BJ (cell line): ENCODE results near the gene TLCD3B. TPM values are rescaled to one million over a fixed set of nuclear protein-coding genes. Genes with fewer than 3 reads are reported as not detected.

Experiments
- CTCF ChIA-PET: fragments of 350-600 bp; formaldehyde crosslinking; extraction: SDS; loops from one replicate; lab custom pipeline; 2021; ENCODE audit warnings: antibody characterized with exemption, inconsistent platforms; lab: Yijun Ruan, JAX
- POLR2A ChIA-PET: fragments of 300-600 bp; sonication (Branson Sonifier 250); formaldehyde crosslinking; extraction: SDS; loops from one replicate; lab custom pipeline; 2021; ENCODE audit warnings: antibody characterized with exemption; lab: Charles Lee
- DNase-seq: peaks from one replicate; pipeline ENCODE4 v3.0.0-alpha.2; 2011; ENCODE audit warnings: low read depth
- H3K27me3 ChIP-seq: 2 replicates; pipeline ENCODE4 v1.6.0; 2011; ENCODE audit warnings: low read length; ENCODE audit not compliant: control insufficient read depth, insufficient read depth
- H3K36me3 ChIP-seq: 2 replicates; pipeline ENCODE4 v1.5.1; 2011; ENCODE audit warnings: low read length; ENCODE audit not compliant: control insufficient read depth, insufficient read depth
- H3K4me3 ChIP-seq: 2 replicates; pipeline ENCODE4 v1.5.1; 2011; ENCODE audit warnings: low read depth, mild to moderate bottlenecking, control low read depth, low read length
- polyA plus RNA-seq: library from polyadenylated mRNA; depleted of rRNA; stranded (reverse); fragments of >200 nt; gene quantifications from 2 replicates; pipeline ENCODE4 v1.2.3, GENCODE V29; 2011
- TF ChIP-seq, protein P1 (sequence below): IDR thresholded peaks from 2 replicates; pipeline ENCODE4 v1.5.1; 2011; ENCODE audit warnings: low read depth, mild to moderate bottlenecking, control low read depth, inconsistent platforms, low read length, moderate library complexity; ENCODE audit not compliant: insufficient read depth

TLCD3B gene
- polyA plus RNA-seq, 1 experiment: 0.13 TPM

DNA sequence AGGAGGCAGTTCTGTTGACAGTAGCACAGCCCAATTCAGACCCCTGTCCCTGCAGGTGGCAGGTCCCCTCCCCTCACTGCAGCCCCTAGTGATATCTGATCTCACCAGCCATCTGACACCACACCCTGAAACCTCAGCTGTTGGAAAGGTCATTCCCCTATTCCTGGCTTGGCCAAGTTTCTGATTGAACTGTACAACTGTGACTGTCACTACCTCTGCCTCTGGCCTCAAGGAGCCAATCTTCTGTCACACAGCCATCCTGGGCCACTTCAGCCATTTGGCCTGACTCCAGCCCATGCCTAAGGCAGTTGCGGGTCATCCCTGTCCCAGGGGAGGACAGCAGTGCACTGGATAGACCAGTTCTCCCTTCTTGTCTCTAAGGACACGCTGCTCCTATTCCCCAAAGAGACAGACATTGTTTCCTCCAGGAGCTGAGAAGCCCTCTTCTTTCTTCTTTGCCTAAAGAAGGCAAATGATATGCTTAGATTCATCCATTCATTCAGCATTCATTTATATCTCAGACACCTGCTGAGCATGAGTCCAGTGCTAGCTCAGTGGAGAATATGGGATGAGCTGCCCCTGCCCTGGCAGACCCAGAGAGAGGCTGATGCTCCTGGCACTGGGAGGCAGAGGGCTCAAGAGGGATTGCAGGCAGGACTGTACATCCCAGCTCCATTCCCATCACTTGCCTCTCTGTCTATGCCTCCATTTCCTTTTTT, 29.9 kb upstream of the TLCD3B start:
- DNase-seq: no peak
- TF ChIP-seq, protein P1, sequence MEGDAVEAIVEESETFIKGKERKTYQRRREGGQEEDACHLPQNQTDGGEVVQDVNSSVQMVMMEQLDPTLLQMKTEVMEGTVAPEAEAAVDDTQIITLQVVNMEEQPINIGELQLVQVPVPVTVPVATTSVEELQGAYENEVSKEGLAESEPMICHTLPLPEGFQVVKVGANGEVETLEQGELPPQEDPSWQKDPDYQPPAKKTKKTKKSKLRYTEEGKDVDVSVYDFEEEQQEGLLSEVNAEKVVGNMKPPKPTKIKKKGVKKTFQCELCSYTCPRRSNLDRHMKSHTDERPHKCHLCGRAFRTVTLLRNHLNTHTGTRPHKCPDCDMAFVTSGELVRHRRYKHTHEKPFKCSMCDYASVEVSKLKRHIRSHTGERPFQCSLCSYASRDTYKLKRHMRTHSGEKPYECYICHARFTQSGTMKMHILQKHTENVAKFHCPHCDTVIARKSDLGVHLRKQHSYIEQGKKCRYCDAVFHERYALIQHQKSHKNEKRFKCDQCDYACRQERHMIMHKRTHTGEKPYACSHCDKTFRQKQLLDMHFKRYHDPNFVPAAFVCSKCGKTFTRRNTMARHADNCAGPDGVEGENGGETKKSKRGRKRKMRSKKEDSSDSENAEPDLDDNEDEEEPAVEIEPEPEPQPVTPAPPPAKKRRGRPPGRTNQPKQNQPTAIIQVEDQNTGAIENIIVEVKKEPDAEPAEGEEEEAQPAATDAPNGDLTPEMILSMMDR: no peak
- H3K27me3 ChIP-seq: no peaks in the 10 kb centered on the region
- POLR2A ChIA-PET: no interaction called here
- H3K36me3 ChIP-seq: peaks cover 6% of the 10 kb centered on the region
- CTCF ChIA-PET: interaction anchor here (1.8 kb wide), 1 partner anchor 30 kb away, joined by 5 read pairs; the partner anchor contains the start of gene TLCD3B
- no peak overlapping the region for H3K4me3 ChIP-seq

DNA sequence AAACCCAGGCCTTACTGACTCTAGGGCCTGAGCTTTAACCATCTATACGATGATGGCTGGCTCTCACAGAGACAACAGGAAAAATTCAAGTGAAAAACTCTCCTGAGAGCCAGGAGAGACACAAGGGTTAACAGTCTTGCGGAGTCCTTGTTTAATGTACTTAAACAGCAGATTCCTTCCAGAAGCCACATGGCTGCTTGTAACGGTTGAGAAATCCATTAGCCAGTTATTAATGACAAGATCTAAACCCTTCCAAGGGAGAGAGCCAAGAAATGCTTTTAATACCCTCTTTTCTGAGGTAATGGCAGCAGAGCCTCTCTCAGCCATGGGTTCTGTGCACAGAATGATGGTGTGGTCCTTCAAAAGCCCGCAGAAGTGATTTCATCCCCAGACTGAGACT, 29.3 kb upstream of the TLCD3B start:
- Histone ChIP-seq H3K4me3 (no peak overlapping the region), H3K27me3 (no peaks in the 10 kb centered on the region), H3K36me3 (peaks cover 6% of the 10 kb centered on the region)
- TF ChIP-seq, protein P1: no peak
- DNase-seq: no peak
- CTCF ChIA-PET: interaction anchor here (1.8 kb wide), 1 partner anchor 29 kb away, joined by 5 read pairs; the partner anchor contains the start of gene TLCD3B
- POLR2A ChIA-PET: no interaction called here

DNA sequence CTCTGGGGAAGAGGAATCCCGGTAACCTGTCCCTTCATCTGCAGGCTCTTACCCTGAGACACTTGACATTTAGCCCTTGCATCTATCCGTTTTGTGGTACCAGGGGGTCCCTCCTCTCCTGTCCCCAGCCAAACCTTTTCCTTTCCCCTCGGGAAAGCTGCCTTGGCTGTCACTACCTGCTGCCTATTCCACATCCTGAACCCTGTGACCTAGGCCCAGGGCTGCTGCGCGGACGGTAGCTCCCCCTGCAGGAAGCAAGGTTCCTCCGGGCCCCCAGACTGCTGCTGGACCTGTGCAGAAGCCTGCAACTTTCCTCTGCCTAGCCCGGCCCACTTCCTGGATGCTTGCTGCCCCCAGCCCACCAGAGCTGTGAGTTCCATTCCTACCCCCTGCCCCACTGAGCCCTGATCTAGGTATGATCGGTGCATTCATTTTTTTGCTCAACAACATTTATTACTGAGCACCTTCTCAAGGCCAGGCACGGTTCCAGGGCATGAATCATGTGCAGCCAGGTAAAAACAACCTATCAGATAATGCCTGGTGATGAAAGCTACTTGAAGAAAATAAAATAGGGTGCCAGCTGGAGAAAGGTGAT, 24.0 kb upstream of the TLCD3B start:
- Histone ChIP-seq H3K27me3 (no peaks in the 10 kb centered on the region), H3K36me3 (peaks cover 3% of the 10 kb centered on the region), H3K4me3 (no peak overlapping the region)
- POLR2A ChIA-PET: no interaction called here
- DNase-seq: no peak
- CTCF ChIA-PET: interaction anchor here (0.7 to 1.7 kb wide), 9 partner anchors 8 to 248 kb away, joined by 3 to 9 read pairs (median 4); partner anchors contain the start of gene TBX6
- TF ChIP-seq, protein P1: peak; percentile 70

DNA sequence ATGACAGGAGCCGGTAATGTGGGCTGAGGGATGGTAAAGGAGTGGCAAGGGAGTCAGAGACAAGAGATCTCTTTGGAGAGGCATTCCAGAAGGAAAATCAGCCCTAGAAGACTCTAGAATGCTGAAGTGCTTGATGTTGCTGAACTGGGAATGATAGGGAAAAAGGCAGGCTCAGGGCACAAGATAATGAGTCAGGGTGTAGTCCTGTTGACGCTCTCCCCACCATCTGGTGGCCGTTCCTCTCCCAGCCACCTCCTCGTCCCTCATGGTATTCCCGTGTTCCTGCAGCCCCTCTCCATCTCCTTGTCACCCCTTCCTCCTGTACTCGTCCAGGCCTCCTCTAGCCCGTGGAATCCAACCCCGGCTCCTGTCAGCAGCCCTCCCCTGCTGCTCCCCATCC, 23.4 kb upstream of the TLCD3B start:
- H3K4me3 ChIP-seq: no peak overlapping the region
- TF ChIP-seq, protein P1: no peak
- peaks cover 3% of the 10 kb centered on the region for H3K36me3 ChIP-seq
- CTCF ChIA-PET: interaction anchor here (1.1 to 5.9 kb wide), 8 partner anchors 8 to 247 kb away, joined by 3 to 29 read pairs (median 5); partner anchors contain the start of genes TBX6 and TLCD3B
- no peak for DNase-seq
- POLR2A ChIA-PET: no interaction called here
- no peaks in the 10 kb centered on the region for H3K27me3 ChIP-seq
